GM18951 (cell line): ENCODE data around the gene NCLN.
"Not testable (repeated sequence)": the region's sequence is repeated elsewhere in the genome, so short reads cannot be mapped to it uniquely, and the experiment has no call there.

Experiments
- POLR2A ChIP-seq: IDR thresholded peaks from 4 replicates; pipeline ENCODE4 v1.6.1; 2011; ENCODE audit warnings: mild to moderate bottlenecking; ENCODE audit not compliant: insufficient read length, insufficient read depth; ENCODE audit errors: extremely low read depth
- in situ Hi-C: fragments of 300-500 bp; cut with MboI; formaldehyde crosslinking; loops from one replicate; pipeline ENCODE4 v1.12.0; 2022; ENCODE audit warnings: low sequenced_read_pairs, mixed read lengths, inconsistent platforms; ENCODE audit not compliant: unreplicated experiment

NCLN gene

DNA sequence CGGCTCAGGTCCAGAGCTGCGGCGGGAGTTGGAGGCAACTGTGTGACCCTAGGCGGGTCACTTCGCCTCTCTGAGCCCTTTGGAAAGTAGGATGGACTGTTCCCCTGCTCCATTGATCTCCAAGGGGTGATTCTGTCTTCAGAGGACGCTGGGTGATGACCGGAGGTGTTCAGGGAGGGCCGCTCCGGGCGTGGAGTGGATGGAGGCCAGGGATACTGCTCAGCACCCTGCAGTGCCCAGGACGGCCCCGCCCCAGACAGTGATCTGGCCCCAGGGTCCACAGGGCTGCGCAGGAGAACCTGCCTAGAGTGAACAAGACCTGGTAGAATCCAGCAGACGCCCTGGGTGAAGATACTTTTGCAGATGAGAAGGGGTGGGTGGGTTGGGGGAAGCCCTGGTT is 7.0 kb downstream of the NCLN start:
- in situ Hi-C loops = no loop called here
- no peak for TF ChIP-seq POLR2A

DNA sequence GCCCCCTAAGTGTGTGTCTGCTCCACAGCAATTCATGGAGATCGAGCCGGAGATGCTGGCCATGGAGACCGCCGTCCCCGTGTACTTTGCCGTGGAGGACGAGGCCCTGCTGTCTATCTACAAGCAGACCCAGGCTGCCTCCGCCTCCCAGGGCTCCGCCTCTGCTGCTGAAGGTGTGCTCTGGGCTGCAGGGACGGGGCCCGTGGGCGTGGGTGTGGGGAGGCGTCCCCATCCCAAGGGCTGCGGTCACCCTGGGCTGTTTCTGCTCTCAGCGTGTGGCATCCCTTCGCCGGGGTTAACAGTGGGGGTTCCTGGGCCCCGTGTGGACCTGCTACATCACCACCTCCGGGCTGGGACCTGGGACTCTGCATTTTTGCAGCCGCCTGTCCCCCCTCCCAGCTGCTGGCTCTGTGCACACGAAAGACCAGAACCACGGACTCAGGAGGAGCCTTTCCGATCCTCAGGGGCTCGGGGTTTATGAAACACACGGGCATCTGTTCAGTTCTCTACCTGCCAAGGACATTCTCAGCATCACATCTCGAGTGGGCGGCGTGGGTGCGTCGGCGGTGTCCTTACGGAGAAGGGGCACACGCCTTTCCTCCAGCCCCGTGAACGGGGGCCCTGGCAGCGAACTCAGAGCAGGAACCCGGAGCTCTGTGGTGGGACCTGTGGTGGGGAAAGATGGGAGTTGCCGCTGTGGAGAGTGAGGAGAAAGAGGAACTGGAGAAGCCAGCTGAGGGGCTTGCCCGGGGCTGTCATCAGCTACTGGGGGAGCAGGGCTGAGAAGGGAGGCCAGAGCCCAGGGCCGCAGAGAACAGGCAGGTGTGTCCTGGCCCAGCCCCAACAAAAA is 7.8 kb downstream of the NCLN start:
- in situ Hi-C loops = no loop called here
- no peak for TF ChIP-seq POLR2A

DNA sequence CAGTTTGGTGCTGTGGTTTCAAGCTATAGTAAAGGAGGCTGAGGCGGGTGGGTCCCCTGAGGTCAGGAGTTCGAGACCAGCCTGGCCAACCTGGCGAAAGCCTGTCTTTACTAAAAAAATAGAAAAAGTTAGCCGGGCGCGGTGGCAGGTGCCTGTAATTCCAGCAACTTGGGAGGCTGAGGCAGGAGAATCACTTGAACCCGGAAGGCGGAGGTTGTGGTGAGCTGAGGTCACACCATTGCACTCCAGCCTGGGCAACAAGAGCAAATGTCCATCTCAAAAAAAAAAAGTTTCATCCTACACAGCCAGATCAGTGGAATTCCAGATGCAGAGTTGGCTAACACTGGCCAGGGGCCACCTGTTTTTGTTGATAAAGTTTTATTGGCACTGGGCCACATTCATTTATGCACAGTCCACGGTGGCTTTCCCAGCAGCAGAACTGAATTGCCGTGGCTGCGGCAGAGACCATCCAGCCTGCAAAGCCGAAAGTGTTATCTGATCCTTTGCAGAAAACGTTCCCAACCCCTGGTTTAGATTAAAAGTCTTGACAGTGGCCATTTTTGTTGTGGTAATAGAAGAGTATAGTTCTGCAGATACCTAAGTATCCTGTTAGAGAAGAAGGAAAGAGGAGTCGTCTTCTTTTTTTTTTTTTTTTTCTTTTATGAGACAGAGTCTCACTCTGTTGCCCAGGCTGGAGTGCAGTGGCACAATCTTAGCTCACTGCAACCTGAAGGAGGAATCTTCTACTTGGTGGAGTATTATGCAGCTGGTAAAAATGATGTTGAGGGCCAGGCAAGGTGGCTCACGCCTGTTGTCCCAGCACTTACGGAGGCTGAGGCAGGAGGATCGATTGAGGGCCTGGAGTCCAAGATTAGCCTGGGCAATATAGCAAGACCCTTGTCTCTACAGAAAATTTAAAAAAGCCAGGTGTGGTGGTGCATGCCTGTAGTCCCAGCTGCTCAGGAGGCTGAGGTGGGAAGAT is 8.7 kb downstream of the NCLN start:
- TF ChIP-seq POLR2A = no peak
- in situ Hi-C loops = no loop called here

DNA sequence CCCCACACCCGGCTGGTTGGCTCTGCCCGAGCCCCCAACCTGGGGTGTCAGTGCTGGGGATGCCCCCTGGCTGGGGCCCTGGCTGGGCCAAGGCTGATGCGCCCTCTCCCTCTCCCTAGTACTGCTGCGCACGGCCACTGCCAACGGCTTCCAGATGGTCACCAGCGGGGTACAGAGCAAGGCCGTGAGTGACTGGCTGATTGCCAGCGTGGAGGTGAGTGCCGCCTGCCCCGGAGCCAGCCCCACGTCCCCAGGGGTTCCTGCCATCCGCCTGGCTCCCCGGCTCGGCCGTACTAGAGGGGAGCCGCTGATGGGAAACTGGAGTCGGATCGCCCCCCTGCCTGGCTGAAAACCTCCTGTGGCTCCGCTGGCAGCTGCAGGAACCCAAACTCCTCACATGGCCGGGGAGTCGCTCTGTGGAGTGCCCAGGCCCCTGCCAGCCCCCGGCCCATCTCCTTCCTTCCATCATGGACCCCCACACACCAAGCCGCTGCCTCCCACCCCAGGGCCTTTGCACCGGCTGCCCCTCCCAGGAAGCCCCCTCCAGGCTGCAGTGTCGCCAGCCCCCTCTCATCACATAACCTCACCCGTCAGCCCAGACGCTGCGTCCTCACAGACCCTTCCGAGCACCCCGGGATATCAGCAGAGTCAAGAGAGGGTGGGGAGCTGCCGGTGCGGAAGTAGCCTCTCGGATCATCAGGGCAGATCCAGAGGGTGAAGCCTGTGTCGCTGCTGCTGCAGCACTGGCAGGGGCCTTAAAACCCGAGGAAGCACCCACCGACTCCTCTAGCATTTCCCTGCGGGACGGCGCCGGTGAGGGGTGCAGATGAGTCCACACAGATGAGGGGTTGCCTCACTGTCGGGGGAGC is 10.6 kb downstream of the NCLN start:
- TF ChIP-seq POLR2A = no peak
- in situ Hi-C loops = no loop called here

DNA sequence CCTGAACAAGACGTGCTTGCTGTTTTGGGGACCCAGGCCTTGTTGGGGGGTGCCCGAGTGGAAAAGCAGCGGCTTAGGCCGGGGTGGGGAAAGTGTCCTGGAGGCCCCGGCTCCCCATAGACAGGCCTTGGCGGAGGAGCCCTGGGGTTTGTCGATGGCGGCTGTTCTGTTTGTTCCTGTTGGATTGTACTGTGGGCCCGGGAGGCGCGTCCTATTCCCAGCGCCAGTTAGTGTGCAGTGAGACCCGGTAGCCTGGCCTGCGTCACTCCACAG is 11.1 kb downstream of the NCLN start:
- in situ Hi-C loops = no loop called here
- no peak for TF ChIP-seq POLR2A

DNA sequence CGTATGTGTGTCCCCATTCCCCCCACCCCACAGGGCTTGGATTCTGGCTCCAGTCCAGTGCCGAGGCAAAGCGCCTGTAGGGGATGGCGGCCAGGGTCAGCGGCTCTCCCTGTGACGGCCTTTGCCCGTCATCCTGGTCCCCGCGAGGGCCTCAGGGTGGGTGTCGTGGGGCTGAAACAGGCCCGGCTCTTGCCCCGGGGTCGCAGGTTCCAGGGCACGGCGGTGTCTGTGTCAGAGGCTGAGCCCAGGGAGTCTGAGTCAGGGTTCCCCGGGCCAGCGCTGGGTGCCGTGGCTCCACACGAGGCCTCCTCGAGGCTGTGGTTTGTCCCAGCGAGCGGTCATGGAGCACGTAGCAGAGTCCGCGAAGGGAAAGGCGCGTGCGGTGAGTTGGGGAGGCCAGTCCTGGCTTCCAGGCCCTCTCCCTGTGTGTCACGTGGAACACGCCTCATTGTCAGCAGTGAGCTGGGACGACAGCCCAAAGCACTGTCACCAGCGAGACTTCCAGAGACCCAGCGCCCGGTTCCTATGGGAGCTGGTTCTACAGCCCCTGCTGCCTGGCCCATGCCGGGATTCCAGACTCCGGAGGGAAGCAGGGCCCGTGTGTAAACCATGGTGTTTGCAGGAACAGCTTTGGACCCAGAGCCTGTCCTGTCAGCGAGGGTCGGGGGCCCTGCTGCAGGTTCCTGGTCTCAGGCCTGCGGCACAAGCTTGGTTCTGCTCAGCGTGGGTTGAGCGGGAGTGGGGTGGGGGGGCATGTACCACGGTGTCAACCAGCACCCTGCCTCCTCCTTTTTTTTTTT is 13.4 kb downstream of the NCLN start:
- in situ Hi-C loops = no loop called here
- no peak for TF ChIP-seq POLR2A

DNA sequence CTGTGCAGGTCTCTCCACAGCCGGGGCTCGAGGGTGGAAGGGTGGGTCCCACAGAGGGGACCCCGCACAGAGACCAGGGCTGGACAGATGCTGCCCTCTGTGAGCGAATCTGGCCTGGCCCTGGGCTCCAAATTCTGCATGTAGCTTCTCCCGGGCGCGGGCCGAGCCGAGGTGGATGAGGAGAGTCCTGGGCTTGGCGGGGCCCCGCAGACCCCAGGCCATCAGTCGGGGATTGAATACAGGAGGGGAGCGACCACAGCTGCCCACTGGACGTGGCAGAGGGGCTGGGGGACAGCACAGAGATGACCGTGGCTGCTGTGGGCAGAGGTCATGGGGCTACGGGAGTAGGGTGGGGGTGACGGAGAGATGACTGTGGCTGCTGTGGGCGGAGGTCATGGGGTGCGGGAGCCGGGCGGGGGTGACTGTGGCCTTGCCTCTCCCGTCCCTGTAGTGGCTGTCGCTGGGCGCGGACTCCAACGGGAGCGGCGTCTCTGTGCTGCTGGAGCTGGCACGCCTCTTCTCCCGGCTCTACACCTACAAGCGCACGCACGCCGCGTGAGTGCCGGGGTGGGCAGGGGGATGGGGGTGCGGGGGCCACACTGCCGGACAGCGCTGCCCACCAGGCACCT is 15.5 kb downstream of the NCLN start:
- in situ Hi-C loops = no loop called here

DNA sequence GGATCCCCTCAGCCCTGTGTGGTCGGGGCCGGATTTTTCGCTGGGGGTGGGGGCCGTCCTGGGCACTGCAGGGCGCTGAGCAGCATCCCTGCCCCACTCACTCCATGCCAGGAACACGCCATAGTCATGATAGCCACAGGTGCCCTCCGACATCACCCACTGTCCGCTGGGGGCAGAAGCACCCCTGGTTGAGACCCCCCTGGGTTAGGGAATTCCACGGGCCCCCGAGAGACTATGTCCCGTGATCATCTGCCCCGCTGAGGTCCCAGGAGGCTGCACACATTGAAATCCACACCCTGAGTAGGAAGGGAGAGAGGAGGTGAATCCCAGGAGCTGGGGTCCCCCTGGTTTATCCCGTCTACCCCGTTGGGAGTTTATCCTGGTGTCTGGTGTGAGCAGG is 16.2 kb downstream of the NCLN start:
- no peak for TF ChIP-seq POLR2A
- in situ Hi-C loops = no loop called here

More for the DNA sequence above, 15.5 kb downstream of the NCLN start:
- no peak for TF ChIP-seq POLR2A

DNA sequence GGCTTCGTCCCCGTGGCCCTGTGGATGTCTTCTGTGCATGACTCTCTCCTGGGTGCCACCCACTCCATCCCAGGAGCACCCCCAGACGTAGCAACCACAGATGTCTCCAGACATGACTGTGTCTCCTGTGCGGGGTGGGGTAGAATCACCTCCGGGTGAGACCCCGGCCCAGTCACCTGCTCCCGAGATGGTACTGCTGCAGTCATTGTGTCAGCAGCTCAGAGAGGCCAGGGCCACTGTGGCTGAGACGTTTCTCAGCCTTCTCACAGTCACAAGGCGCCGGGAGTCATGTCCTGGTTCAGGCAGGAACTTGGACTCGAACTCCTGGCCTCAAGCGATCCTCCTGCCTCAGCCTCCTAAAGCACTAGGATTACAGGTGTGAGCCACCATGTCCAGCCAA is 16.6 kb downstream of the NCLN start:
- in situ Hi-C loops = no loop called here
- no peak for TF ChIP-seq POLR2A

DNA sequence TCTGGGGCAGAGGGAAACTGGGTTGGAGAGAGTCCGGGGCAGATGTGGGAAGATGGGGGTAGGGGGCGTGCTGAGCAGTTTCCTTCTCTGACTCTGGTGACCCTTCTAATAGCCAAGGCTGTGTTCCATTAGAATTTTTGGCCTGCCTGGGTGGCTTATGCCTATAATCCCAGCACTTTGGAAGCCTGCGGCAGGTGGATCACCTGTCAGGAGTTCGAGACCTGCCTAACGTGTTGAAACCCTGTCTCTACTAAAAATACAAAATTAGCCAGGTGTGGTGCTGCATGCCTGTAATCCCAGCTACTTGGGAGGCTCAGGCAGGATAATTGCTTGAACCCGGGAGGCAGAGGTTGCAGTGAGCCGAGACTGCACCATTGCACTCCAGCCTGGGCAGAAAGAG is 17.2 kb downstream of the NCLN start:
- in situ Hi-C loops = not testable (repeated sequence)

DNA sequence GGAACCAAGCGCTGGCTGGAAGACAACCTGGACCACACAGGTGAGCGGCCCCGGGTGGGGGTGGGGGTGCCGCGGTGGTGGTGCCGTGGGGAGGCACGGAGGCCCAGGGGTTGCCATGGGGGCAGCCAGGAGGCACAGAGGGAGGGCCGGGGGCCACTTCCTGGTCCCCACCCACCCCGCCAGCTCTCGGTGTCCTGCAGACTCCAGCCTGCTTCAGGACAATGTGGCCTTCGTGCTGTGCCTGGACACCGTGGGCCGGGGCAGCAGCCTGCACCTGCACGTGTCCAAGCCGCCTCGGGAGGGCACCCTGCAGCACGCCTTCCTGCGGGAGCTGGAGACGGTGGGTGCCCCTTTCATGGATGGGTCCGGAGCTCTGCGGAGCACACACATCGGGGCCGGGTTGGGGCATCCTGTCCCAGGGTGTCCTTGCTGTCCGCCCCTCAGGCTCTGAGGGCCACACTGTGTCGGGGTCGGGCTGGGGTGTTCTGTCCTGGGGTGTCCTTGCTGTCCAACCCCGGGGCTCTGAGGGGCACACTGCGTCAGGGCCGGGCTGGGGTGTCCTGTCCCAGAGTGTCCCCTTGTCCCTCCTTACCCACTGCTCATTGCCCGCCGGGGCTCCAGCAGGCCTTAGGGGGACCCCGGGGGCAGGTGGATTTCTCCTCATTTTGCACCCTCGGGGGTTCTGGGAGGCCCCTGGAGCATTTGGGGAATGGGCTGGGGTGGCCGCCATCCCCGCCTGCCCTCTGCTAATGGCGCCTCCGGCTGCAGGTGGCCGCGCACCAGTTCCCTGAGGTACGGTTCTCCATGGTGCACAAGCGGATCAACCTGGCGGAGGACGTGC is 18.3 kb downstream of the NCLN start:
- in situ Hi-C loops = no loop called here

More for the DNA sequence above, 18.3 kb downstream of the NCLN start:
- no peak for TF ChIP-seq POLR2A
